ENCODE results near the gene TIMP3.

- TF ChIP-seq CTCF (IDR thresholded peaks at IDR 0.05) (no peak), POLR2A (IDR thresholded peaks at IDR 0.05) (no peak)
These were observed 30.7 kb downstream of the TIMP3 start for GRCh38 chr22:32832174-32832573.

Data from tibial nerve (tissue), 3 donors.